ENCODE results near the gene TECTA.

GRCh38 chr11:121210445-121211080, 109.5 kb downstream of the TECTA start:
- TF ChIP-seq, protein P1, sequence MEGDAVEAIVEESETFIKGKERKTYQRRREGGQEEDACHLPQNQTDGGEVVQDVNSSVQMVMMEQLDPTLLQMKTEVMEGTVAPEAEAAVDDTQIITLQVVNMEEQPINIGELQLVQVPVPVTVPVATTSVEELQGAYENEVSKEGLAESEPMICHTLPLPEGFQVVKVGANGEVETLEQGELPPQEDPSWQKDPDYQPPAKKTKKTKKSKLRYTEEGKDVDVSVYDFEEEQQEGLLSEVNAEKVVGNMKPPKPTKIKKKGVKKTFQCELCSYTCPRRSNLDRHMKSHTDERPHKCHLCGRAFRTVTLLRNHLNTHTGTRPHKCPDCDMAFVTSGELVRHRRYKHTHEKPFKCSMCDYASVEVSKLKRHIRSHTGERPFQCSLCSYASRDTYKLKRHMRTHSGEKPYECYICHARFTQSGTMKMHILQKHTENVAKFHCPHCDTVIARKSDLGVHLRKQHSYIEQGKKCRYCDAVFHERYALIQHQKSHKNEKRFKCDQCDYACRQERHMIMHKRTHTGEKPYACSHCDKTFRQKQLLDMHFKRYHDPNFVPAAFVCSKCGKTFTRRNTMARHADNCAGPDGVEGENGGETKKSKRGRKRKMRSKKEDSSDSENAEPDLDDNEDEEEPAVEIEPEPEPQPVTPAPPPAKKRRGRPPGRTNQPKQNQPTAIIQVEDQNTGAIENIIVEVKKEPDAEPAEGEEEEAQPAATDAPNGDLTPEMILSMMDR (IDR thresholded peaks at IDR 0.05), result no peak
- TF ChIP-seq POLR2A (IDR thresholded peaks at IDR 0.05), result no peak
